Activated T-cell treated with anti-CD3 and anti-CD28 coated beads, Interleukin-2, amount 50 U/mL, for 4 hours (primary cell): Measurements from ENCODE around the gene UBIAD1. TPM values are rescaled to one million over a fixed set of nuclear protein-coding genes. Genes with fewer than 3 reads are reported as not detected.

ENCODE experiments used
- ATAC-seq, 2 donors: fragments of 200-7000 bp; cut with Tn5 transposase; one replicate each; pipeline ENCODE4 v1.10.0; 2021
- DNase-seq: peaks from one replicate; pipeline ENCODE4 v3.0.0-alpha.2; 2020
- H3K27me3 Mint-ChIP-seq: one replicate; pipeline ENCODE4 v1.8.0; 2021; ENCODE audit warnings: low read depth, mixed read lengths
- H3K36me3 Mint-ChIP-seq: one replicate; pipeline ENCODE4 v1.8.0; 2022; ENCODE audit warnings: mixed read lengths; ENCODE audit not compliant: insufficient read depth
- H3K4me1 Mint-ChIP-seq: one replicate; pipeline ENCODE4 v1.8.0; 2021; ENCODE audit warnings: low read depth, mixed read lengths
- H3K4me3 Mint-ChIP-seq: one replicate; pipeline ENCODE4 v1.8.0; 2021; ENCODE audit warnings: mild to moderate bottlenecking, moderate library complexity, mixed read lengths
- H3K9me3 Mint-ChIP-seq: one replicate; pipeline ENCODE4 v1.8.0; 2021; ENCODE audit warnings: mixed read lengths
- total RNA-seq, 3 donors: library from RNA; stranded (reverse); gene quantifications; one replicate each; pipeline ENCODE4 v1.2.1, GENCODE V29; 2021

Gene UBIAD1
- total RNA-seq, 3 donors from 2014 or later, result 46.1 to 57.8 (median 47.4) TPM

GRCh38 chr1:11311816-11312755 lies 39.1 kb downstream of the UBIAD1 start:
- Mint-ChIP-seq H3K9me3 (no peaks in the 10 kb centered on the region), H3K27me3 (peaks cover 3% of the 10 kb centered on the region), H3K36me3 (no peaks in the 10 kb centered on the region), H3K4me1 (peaks cover 7% of the 10 kb centered on the region), H3K4me3 (no peak overlapping the region)
- ATAC-seq (no peak), DNase-seq (no peak)

- H3K36me3 Mint-ChIP-seq, result no peaks in the 10 kb centered on the region
- ATAC-seq, result no peak
- H3K9me3 Mint-ChIP-seq, result no peaks in the 10 kb centered on the region
- H3K4me1 Mint-ChIP-seq, result peaks cover 7% of the 10 kb centered on the region
- no peak for DNase-seq
- peaks cover 4% of the 10 kb centered on the region for H3K27me3 Mint-ChIP-seq
- no peak overlapping the region for H3K4me3 Mint-ChIP-seq
Measured at GRCh38 chr1:11314959-11315358, 42.0 kb downstream of the UBIAD1 start.

- no peak for ATAC-seq
- no peak overlapping the region for H3K4me3 Mint-ChIP-seq
Measured at GRCh38 chr1:11316701-11317100, 43.7 kb downstream of the UBIAD1 start.

GRCh38 chr1:11318982-11319381 lies 46.0 kb downstream of the UBIAD1 start:
- Mint-ChIP-seq H3K27me3 (peaks cover 6% of the 10 kb centered on the region), H3K9me3 (no peaks in the 10 kb centered on the region), H3K4me1 (peaks cover 5% of the 10 kb centered on the region), H3K4me3 (no peak overlapping the region), H3K36me3 (no peaks in the 10 kb centered on the region)
- DNase-seq (no peak), ATAC-seq (no peak)

More at GRCh38 chr1:11316701-11317100, 43.7 kb downstream of the UBIAD1 start:
- DNase-seq, result no peak
- Mint-ChIP-seq H3K4me1 (peaks cover 12% of the 10 kb centered on the region), H3K27me3 (peaks cover 8% of the 10 kb centered on the region), H3K36me3 (no peaks in the 10 kb centered on the region), H3K9me3 (no peaks in the 10 kb centered on the region)

- Mint-ChIP-seq H3K27me3 (peaks cover 6% of the 10 kb centered on the region), H3K4me1 (peaks cover 5% of the 10 kb centered on the region), H3K36me3 (no peaks in the 10 kb centered on the region), H3K4me3 (no peak overlapping the region), H3K9me3 (no peaks in the 10 kb centered on the region)
- DNase-seq, result peak; percentile 27
- ATAC-seq, result peak; percentile 66 to 71
Measured at GRCh38 chr1:11320153-11320936, 47.3 kb downstream of the UBIAD1 start.

DNA sequence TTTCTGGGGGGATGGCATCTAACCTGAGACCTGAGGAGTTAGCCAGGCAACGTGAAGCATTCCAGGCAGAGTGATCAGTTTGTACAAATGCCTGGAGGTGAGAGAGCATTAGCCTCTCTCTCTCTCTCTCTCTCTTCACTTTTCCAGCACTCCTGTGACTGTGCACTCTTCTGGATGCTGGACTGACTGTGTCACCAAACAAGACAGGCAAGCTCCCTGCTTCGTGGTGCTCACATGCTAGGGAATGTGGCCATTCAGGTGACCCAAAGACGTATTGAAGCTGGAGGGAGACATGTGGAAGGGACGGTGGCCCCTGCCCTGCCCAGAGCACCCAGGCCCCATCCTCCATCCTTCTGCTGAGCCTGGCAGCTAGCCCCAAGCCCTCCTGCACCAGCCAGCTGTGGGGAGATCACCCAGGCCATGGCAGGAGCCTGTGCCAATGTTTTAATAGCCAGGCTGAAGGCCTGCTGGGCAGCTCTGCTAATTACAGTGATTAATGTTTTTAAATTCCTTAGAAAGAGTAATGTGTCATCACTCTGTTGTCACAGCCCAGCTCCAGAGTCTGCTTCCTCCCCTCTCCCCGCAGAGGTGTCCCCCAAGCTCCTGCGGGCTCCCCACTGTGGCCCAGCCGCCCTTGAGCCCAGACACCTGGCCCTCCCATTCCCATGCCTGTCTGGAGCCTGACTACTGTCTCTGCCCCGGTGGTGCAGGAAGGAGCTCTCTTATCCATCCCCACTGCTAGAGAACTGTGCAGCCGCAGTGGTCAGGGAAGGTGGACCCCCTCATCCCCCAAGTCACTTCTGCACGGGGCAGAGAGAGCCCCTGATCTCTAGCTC lies 48.9 kb downstream of the UBIAD1 start:
- Mint-ChIP-seq H3K9me3 (no peaks in the 10 kb centered on the region), H3K4me1 (peaks cover 5% of the 10 kb centered on the region), H3K36me3 (no peaks in the 10 kb centered on the region), H3K27me3 (peaks cover 6% of the 10 kb centered on the region), H3K4me3 (no peak overlapping the region)
- ATAC-seq (no peak), DNase-seq (no peak)

- Mint-ChIP-seq H3K27me3 (peaks cover 6% of the 10 kb centered on the region), H3K36me3 (no peaks in the 10 kb centered on the region), H3K9me3 (no peaks in the 10 kb centered on the region), H3K4me1 (peaks cover 5% of the 10 kb centered on the region), H3K4me3 (no peak overlapping the region)
- DNase-seq, result no peak
- ATAC-seq, result no peak
Measured at GRCh38 chr1:11324567-11325165, 51.7 kb downstream of the UBIAD1 start.

GRCh38 chr1:11326070-11326469 lies 53.1 kb downstream of the UBIAD1 start:
- DNase-seq (no peak), ATAC-seq (no peak)
- Mint-ChIP-seq H3K4me3 (no peak overlapping the region), H3K9me3 (no peaks in the 10 kb centered on the region), H3K36me3 (no peaks in the 10 kb centered on the region), H3K27me3 (no peaks in the 10 kb centered on the region), H3K4me1 (no peaks in the 10 kb centered on the region)

DNA sequence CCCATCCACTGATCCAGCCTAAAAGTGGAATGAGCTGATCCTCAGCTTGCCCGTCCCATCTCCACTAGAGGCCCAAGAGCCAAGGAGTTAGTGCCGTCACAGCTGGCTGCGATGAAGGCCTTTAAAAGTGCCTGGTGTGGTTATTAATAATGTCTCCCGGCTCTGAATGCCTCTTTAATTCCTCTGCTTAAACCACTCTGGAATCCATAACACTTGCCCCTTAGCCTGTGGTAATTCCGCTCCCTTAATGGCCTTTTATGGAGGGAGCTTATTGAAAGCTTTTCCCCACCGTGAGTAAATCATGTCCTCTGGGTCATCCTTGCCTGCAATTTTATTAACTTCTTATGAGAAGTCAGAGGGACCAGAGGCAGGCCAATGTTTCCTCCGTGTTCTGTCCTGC lies 55.4 kb downstream of the UBIAD1 start:
- H3K27me3 Mint-ChIP-seq, result no peaks in the 10 kb centered on the region
- no peaks in the 10 kb centered on the region for H3K36me3 Mint-ChIP-seq
- no peak for ATAC-seq
- peaks cover 1% of the 10 kb centered on the region for H3K4me1 Mint-ChIP-seq
- no peaks in the 10 kb centered on the region for H3K9me3 Mint-ChIP-seq
- DNase-seq, result no peak
- no peak overlapping the region for H3K4me3 Mint-ChIP-seq

GRCh38 chr1:11330411-11330810 lies 57.4 kb downstream of the UBIAD1 start:
- ATAC-seq (no peak), DNase-seq (no peak)
- H3K36me3 Mint-ChIP-seq, result no peaks in the 10 kb centered on the region
- no peak overlapping the region for H3K4me3 Mint-ChIP-seq
- no peaks in the 10 kb centered on the region for H3K9me3 Mint-ChIP-seq
- peaks cover 4% of the 10 kb centered on the region for H3K4me1 Mint-ChIP-seq
- peaks cover 4% of the 10 kb centered on the region for H3K27me3 Mint-ChIP-seq

- peaks cover 4% of the 10 kb centered on the region for H3K4me1 Mint-ChIP-seq
- no peak for DNase-seq
- H3K36me3 Mint-ChIP-seq, result no peaks in the 10 kb centered on the region
- H3K9me3 Mint-ChIP-seq, result no peaks in the 10 kb centered on the region
- H3K4me3 Mint-ChIP-seq, result no peak overlapping the region
- no peak for ATAC-seq
- peaks cover 4% of the 10 kb centered on the region for H3K27me3 Mint-ChIP-seq
Measured at GRCh38 chr1:11331036-11331944, 58.3 kb downstream of the UBIAD1 start.

DNA sequence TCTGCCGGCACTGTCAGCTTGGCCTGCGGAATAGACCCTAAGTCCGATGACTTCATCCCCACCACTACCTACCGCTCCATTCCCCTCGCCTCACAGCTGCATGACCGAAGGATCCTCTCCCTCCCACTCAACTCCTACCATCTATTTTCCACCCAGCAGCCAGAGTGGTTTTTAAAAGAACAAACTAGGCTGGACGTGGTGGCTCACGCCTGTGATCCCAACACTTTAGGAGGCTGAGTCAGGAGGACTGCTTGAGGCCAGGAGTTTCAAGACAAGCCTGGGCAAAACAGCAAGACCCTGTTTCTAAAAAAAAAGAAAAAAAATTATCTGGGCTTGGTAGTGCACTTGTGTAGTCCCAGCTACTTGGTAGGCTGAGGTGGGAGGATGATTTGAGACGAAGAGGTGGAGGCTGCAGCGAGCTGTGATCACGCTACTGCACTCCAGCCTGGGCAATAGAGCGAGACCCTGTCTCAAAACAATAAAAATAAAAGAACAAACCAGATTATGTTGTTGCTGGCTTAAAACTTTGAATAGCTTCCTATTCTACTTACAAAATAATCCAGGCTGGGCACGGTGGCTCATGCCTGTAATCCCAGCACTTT lies 59.0 kb downstream of the UBIAD1 start:
- Mint-ChIP-seq H3K4me3 (no peak overlapping the region), H3K27me3 (peaks cover 4% of the 10 kb centered on the region), H3K4me1 (peaks cover 4% of the 10 kb centered on the region), H3K9me3 (no peaks in the 10 kb centered on the region), H3K36me3 (no peaks in the 10 kb centered on the region)
- no peak for DNase-seq
- no peak for ATAC-seq

- H3K4me3 Mint-ChIP-seq, result no peak overlapping the region
- H3K36me3 Mint-ChIP-seq, result no peaks in the 10 kb centered on the region
- peaks cover 10% of the 10 kb centered on the region for H3K4me1 Mint-ChIP-seq
- ATAC-seq (no peak), DNase-seq (no peak)
- peaks cover 9% of the 10 kb centered on the region for H3K27me3 Mint-ChIP-seq
- H3K9me3 Mint-ChIP-seq, result no peaks in the 10 kb centered on the region
Measured at GRCh38 chr1:11333631-11334030, 60.6 kb downstream of the UBIAD1 start.
